Stomach (tissue), 4 donors: Measurements from ENCODE around the gene GJD2.

ENCODE experiments used
- POLR2A ChIP-seq, 4 donors: fragments of 450-650 bp; IDR thresholded peaks; one replicate each; pipeline ENCODE4 v1.6.1; 2016; ENCODE audit warnings: antibody characterized with exemption in 4 of 4, control low read depth in 2 of 4, mild to moderate bottlenecking in 1 of 4, moderate library complexity in 1 of 4
- POLR2AphosphoS5 ChIP-seq, 3 donors: sonication (generic); formaldehyde crosslinking; IDR thresholded peaks; one replicate each; pipeline ENCODE4 v1.6.1; 2016; ENCODE audit warnings: antibody characterized with exemption in 3 of 3
- TF ChIP-seq, protein P1 (sequence below), 7 experiments: fragments of 450-650 bp in 4 of 7; fragments of 200-600 bp in 3 of 7; sonication (generic) in 3 of 7; IDR thresholded peaks; one replicate each; pipeline ENCODE4 v1.5.1; 2016 to 2019; ENCODE audit warnings: antibody characterized with exemption in 7 of 7, control low read depth in 2 of 7, mild to moderate bottlenecking in 1 of 7

DNA sequence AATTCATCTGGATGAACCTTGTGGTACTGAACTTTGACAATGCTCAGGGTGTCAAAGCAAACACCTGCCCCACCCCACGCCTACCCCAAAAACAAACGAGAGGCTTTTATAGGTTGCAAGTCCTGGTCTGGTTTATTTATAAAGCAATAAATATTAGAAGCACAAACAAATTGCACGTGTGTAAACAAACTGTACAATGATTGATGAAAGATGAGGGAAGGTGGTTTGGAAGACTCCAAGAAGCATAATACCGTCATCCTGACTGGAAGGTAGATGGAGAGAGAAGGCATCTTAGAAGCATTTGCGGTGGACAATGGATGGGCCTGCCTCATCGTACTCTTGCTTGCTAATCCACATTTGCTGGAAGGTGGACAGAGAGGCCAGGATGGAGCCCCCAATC, 35.3 kb upstream of the GJD2 start:
- TF ChIP-seq, protein P1, sequence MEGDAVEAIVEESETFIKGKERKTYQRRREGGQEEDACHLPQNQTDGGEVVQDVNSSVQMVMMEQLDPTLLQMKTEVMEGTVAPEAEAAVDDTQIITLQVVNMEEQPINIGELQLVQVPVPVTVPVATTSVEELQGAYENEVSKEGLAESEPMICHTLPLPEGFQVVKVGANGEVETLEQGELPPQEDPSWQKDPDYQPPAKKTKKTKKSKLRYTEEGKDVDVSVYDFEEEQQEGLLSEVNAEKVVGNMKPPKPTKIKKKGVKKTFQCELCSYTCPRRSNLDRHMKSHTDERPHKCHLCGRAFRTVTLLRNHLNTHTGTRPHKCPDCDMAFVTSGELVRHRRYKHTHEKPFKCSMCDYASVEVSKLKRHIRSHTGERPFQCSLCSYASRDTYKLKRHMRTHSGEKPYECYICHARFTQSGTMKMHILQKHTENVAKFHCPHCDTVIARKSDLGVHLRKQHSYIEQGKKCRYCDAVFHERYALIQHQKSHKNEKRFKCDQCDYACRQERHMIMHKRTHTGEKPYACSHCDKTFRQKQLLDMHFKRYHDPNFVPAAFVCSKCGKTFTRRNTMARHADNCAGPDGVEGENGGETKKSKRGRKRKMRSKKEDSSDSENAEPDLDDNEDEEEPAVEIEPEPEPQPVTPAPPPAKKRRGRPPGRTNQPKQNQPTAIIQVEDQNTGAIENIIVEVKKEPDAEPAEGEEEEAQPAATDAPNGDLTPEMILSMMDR (IDR thresholded peaks at IDR 0.05): no peak
- no peak for TF ChIP-seq POLR2A (IDR thresholded peaks at IDR 0.05)
- TF ChIP-seq POLR2AphosphoS5 (IDR thresholded peaks at IDR 0.05): no peak
